Sigmoid colon (tissue), 4 donors: ENCODE measurements around the gene HERPUD2.
"Not testable (repeated sequence)": the region's sequence is repeated elsewhere in the genome, so short reads cannot be mapped to it uniquely, and the experiment has no call there.

Experiments used
- CTCF ChIP-seq, 4 experiments: fragments of 450-650 bp in 3 of 4; fragments of 200-600 bp in 1 of 4; IDR thresholded peaks; one replicate each; pipeline ENCODE4 v1.5.1; 2016 to 2019; ENCODE audit warnings: antibody characterized with exemption in 4 of 4, mild to moderate bottlenecking in 3 of 4, moderate library complexity in 2 of 4
- POLR2AphosphoS5 ChIP-seq, 4 donors: sonication (generic); formaldehyde crosslinking; IDR thresholded peaks; one replicate each; pipeline ENCODE4 v1.6.1; 2017; ENCODE audit warnings: antibody characterized with exemption in 4 of 4

GRCh38 chr7:35654558-35654957 lies 40.4 kb downstream of the HERPUD2 start:
- not testable (repeated sequence) for TF ChIP-seq POLR2AphosphoS5, CTCF (IDR thresholded peaks at IDR 0.05)
